ENCODE data around the gene TOMM20. TPM values are rescaled to one million over a fixed set of nuclear protein-coding genes. Genes with fewer than 3 reads are reported as not detected.
"Not testable (repeated sequence)": the region's sequence is repeated elsewhere in the genome, so short reads cannot be mapped to it uniquely, and the experiment has no call there.

The TOMM20 gene
- total and polyA plus RNA-seq, 2 of the 8 experiments (the other 6 are each of a cell fraction or from before 2014, with no cell fraction given), result 71.4 to 168 TPM

DNA sequence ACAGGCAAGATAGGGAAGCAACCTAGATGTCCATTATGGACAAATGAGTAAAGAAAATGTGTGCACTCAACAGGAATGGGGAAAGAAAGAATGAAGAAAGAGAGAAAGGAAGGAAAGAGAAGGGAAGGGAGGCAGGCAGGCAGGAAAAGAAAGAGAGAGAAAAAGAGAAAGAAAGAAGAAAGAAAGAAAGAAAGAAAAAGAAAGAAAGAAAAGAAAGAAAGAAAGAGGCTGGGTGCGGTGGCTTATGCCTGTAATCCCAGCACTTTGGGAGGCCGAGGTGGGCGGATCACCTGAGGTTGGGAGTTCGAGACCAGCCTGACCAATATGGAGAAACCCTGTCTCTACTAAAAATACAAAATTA, 48.4 kb downstream of the TOMM20 start:
- H3K4ac ChIP-seq (replicated peaks; ENCODE audit: insufficient read length, low read depth, low read length); H4K8ac ChIP-seq (ENCODE audit: extremely low read depth, insufficient read depth, low read length); H3K4me3 ChIP-seq (ENCODE audit: extremely low read depth in 1 of 4, insufficient read depth in 2 of 4, low read depth in 3 of 4, low read length in 4 of 4); H2BK120ac ChIP-seq (replicated peaks; ENCODE audit: low read depth, low read length); H3K79me2 ChIP-seq (ENCODE audit: control insufficient read depth in 1 of 2, insufficient read depth in 2 of 2, low read length in 2 of 2); FAIRE-seq; H3K4me2 ChIP-seq (ENCODE audit: insufficient read depth in 1 of 2, low read depth in 2 of 2, low read length in 2 of 2); H3K27me3 ChIP-seq (replicated peaks in 1 of 4; ENCODE audit: control insufficient read depth in 3 of 4, extremely low read depth in 1 of 4, insufficient read depth in 3 of 4, low read length in 3 of 4); H2AFZ ChIP-seq (ENCODE audit: low read length); H2BK20ac ChIP-seq (ENCODE audit: low read length); H2BK12ac ChIP-seq (ENCODE audit: low read depth, low read length); H3K27ac ChIP-seq (ENCODE audit: low read depth, low read length); H4K91ac ChIP-seq (replicated peaks; ENCODE audit: insufficient read length, low read length); H2AK5ac ChIP-seq (ENCODE audit: low read depth, low read length); H3K9ac ChIP-seq (replicated peaks in 1 of 4; ENCODE audit: extremely low read depth in 1 of 4, low read depth in 3 of 4, low read length in 3 of 4); H3K14ac ChIP-seq (ENCODE audit: insufficient read length); H2BK5ac ChIP-seq (ENCODE audit: low read depth, low read length); H4K20me1 ChIP-seq (replicated peaks in 1 of 2; ENCODE audit: control insufficient read depth in 1 of 2, insufficient read depth in 2 of 2, low read length in 2 of 2); H3K36me3 ChIP-seq (ENCODE audit: control insufficient read depth in 2 of 4, insufficient read depth in 4 of 4, low read length in 3 of 4); H3K18ac ChIP-seq (ENCODE audit: extremely low read depth, low read length); H3K56ac ChIP-seq (replicated peaks; ENCODE audit: insufficient read length, low read depth, low read length); H3K79me1 ChIP-seq (ENCODE audit: low read depth, low read length); H3K23me2 ChIP-seq (ENCODE audit: low read depth, low read length); H4K5ac ChIP-seq (ENCODE audit: insufficient read length, low read depth, low read length); H3K9me3 ChIP-seq (ENCODE audit: insufficient read depth in 2 of 2, low read depth in 1 of 2, low read length in 1 of 2); DNase-seq (ENCODE audit: low read depth in 1 of 2, low spot score in 2 of 2); H3K23ac ChIP-seq (ENCODE audit: insufficient read length): not testable (repeated sequence)
- ChIA-PET POLR2A (ENCODE audit: partially characterized antibody) (interaction anchor here (1.2 kb wide), 1 partner anchor 469 kb away, joined by 3 read pairs; no protein-coding TSS in a partner anchor), CTCF (ENCODE audit: partially characterized antibody) (interaction anchor here (0.6 to 2.0 kb wide), 4 partner anchors 9 to 22 kb away, joined by 3 to 9 read pairs (median 6); no protein-coding TSS in a partner anchor)
- 93% methylated on average over 4 of the region's 4 CpGs; no CpG with 5 or more reads in 1 of the 2 experiments for WGBS, 2 experiments (ENCODE audit: extremely low coverage in 1 of 2, insufficient coverage in 1 of 2, insufficient read length in 1 of 2, insufficient replicate concordance in 2 of 2, low coverage in 1 of 2, low lambda C conversion rate in 2 of 2, missing lambda C conversion rate in 1 of 2)
- Histone ChIP-seq H3K4me1 (replicated peaks in 1 of 4; ENCODE audit: control insufficient read depth in 3 of 4, insufficient read depth in 4 of 4, low read length in 3 of 4) (peaks cover 3 to 11% (median 5%) of the 10 kb centered on the region in 4 experiments; a peak in 6 of 7 replicates), H2BK15ac (ENCODE audit: low read length) (0 out of 2 replicates have a peak overlapping the region, but pooled peaks have one; percentile 40)

Data from H1 (cell line).